MV-4-11 (cell line): Measurements from ENCODE around the gene RNFT2.

Experiments
- DNase-seq: peaks from one replicate; lab custom pipeline; 2025; lab: John Stamatoyannopoulos, UW

The RNFT2 gene

DNA sequence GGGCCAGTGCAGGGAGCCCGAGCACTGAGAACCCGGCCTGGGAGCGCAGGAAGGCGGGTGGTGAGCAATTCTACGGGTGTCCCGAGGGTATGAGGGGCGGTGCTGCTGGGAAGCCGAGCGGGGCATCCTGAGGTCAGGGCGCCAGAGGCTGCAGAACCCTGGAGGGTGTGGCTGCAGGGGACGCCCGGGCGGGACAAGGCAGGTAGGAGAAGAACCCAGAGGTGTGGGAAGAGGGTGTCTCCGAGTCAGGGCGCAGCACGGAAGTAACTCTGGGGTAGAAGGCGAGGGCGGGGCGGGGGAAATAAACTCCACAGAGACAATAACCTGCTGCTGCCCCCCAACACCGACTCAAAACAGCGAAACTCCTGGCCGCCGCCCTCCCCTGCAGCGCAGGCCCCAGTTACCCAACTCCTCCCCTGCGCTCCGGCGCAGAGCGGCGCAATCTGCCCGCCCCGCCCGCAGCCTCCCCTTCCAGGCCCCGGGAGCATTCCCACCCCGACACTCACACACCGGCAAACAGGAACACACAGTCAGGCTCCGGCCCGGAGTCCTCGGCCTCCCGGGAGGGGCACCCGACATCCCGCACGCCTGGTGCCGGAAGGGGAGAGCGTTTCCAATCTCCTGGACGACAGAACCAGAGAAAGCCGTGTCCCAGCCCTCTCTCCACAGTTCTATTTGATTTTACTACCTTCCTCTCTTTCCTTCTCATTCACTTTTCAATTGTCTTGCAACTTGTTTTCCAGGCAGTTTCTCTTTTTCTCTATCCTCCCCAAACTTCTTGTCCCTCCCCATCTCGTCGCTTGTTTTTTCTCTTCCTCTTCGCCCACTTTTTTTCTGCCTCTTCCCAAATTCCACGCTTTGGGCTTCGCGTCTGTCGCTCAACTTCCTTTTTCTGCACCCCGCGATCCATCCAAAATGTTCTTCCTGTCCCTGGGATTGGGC is 140.7 kb downstream of the RNFT2 start:
- no peak for DNase-seq

- no peak for DNase-seq
These were observed 141.5 kb downstream of the RNFT2 start for GRCh38 chr12:116879509-116880212.

- no peak for DNase-seq
These were observed 142.2 kb downstream of the RNFT2 start for GRCh38 chr12:116880213-116880816.

GRCh38 chr12:116880817-116881324 is 142.8 kb downstream of the RNFT2 start:
- DNase-seq = no peak

DNA sequence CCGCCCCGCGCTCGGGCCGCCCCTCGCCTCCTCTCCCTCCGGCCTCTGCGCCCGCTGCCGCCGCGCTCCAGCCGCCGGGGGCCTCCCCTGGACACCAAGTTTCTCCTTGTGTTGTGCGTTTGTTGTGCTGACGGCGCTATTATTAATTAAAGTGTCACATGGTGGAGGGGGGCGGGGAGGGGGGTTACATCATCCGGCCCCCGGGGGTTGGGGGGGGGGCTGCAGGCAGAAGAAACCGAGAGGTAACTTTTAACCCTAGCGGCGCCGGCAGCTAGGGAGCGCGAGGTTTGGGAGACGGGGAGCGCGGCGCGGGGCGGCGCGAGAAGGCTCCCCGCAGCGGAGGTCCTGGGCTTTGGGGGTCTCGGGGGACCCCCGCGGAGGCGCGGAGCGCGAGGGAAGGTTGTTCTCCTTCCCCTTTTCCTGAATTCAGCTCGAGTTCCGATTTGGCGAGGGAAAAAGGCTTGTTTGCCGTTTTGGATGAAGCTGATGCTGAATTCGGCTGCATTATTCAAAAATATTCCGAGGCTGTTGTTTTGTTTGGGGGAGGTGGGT is 143.3 kb downstream of the RNFT2 start, which contains the start of gene HRK:
Gene HRK, minus strand, starts transcription at position 117 of the 552 bp plus-strand sequence. CDS start 134 bp downstream, outside the sequence.
- no peak for DNase-seq

- no peak for DNase-seq
These were observed 143.9 kb downstream of the RNFT2 start for GRCh38 chr12:116881877-116882507.

DNA sequence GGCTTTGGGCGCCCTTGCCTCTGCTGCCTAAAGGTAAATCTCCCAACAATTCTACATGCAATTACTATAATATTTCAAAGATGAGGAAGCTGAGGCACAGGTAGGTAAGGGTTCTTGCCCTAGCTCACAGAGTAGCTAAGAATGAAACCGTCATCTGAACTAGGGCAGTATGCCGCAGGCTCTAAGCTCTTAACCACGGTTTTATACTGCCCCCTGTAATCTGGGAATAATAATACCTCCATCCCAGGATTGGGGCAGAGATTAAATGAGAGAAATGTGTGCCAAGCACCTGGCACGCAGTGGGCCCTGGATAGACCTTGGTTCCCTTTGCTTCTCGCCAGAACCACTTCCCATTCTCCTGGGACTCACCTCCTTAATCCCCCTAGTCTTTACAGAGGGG is 144.6 kb downstream of the RNFT2 start:
- DNase-seq = no peak

DNA sequence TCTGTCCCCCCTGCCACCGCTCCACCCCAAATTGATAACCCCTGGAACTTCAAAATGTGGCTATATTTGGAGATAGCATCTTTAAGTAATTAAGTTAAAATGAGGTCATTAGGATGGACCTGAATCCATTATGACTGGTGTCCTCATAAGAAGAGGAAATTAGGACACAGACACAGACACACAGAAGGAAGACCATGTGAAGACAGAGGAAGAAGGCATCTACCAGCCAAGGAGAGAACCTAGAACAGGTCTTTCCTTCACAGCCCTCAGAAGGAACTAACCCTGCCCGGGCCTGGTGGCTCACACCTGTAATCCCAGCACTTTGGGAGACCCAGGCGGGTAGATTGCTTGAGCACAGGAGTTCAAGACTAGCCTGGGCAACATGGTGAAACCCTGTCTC is 146.8 kb downstream of the RNFT2 start:
- DNase-seq = peak; percentile 17

GRCh38 chr12:116885491-116885890 is 147.4 kb downstream of the RNFT2 start:
- peak; percentile 97 for DNase-seq

DNA sequence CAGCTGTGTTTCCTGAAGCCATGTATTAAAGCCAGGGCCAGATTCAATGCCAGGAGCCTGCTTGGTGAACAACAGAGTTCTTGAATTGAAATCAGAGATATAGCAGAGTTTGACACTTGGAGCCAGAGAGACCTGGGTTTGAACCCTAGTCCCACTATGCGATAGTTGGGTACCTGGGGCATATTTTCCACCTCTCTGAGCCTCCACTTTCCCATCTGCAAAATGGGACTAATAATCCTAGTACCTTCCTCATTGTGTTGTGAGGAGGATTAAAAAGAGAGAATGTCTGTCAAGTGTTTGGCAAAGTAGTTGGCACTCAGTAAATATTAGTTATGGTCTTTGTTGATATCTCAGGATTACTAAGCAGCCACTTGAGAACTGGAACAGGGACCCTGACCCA is 149.1 kb downstream of the RNFT2 start:
- no peak for DNase-seq

DNA sequence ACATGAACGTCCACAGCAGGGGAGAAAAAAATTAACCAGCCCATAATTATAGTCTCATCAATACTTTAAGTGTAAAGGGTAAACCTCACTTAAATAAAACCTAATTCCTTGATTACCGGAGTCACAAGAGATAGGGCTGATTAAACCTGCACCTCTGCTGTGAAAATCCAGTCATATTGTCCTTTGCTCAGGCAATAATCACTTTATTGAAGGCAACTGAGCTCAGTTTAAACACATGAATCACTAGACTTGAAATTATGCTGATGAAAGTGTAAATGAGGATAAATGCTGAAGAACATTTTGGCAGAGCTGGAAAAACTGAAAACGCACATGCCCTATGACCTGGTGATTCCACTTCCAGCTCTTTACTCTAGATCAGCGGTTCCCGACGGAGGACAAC is 149.8 kb downstream of the RNFT2 start:
- DNase-seq = no peak

GRCh38 chr12:116890330-116890729 is 152.2 kb downstream of the RNFT2 start:
- no peak for DNase-seq

DNA sequence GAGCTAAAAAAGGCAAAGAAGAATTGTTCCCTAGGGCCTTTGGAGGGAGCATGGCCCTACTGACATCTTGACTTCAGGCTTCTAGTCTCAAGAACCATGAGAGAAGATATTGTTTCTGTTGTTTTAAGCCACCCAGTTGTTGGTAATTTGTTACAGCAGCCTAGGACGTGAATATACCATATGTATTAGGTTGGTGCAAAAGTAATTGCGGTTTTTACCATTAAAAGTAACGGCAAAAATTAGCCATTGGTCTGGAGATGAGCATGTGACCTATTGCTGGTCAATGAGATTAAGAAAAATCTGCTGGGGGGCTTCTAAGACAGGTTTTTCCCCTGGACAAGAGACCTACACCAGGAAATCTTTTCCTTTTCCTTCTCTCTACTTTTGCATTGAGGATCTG is 152.9 kb downstream of the RNFT2 start:
- no peak for DNase-seq

GRCh38 chr12:116892349-116893140 is 154.4 kb downstream of the RNFT2 start:
- no peak for DNase-seq

GRCh38 chr12:116894913-116895312 is 156.8 kb downstream of the RNFT2 start:
- DNase-seq = no peak

- no peak for DNase-seq
These were observed 158.4 kb downstream of the RNFT2 start for GRCh38 chr12:116896411-116896924.

GRCh38 chr12:116897476-116897875 is 159.4 kb downstream of the RNFT2 start:
- no peak for DNase-seq

DNA sequence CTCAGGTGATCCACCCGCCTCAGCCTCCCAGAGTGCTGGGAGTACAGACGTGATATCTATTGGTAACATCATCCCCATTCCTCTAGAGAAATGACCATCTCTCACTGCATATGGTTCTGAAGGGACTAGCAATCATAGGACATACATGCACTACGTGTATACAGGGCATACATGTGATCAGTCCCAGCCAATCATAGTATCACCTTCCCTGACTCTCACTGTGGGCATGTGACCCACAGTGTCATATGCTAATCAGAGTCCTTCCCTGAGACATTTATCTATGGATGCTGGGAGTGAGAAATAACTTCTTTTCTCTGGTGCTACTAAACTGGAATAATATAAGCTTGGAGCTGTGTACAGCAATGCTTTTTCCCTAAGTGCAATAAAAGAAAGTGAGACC is 160.6 kb downstream of the RNFT2 start:
- no peak for DNase-seq

GRCh38 chr12:116901612-116902011 is 163.5 kb downstream of the RNFT2 start:
- DNase-seq = no peak
